Measurements from ENCODE around the gene SCUBE1.

SCUBE1 gene

GRCh38 chr22:43155789-43156188 lies 187.4 kb downstream of the SCUBE1 start:
- DNase-seq (ENCODE audit: low spot score), result no peak

- no peak for DNase-seq (ENCODE audit: low spot score)
Measured at GRCh38 chr22:43154887-43155536, 188.2 kb downstream of the SCUBE1 start.

- no peak for DNase-seq (ENCODE audit: low spot score)
Measured at GRCh38 chr22:43153899-43154298, 189.3 kb downstream of the SCUBE1 start.

GRCh38 chr22:43152357-43153071 lies 190.7 kb downstream of the SCUBE1 start:
- DNase-seq (ENCODE audit: low spot score), result peak; percentile 67

GRCh38 chr22:43152003-43152356 lies 191.2 kb downstream of the SCUBE1 start:
- no peak for DNase-seq (ENCODE audit: low spot score)

GRCh38 chr22:43151251-43152002 lies 191.7 kb downstream of the SCUBE1 start, which contains the start of gene TSPO:
Gene TSPO, plus strand, starts transcription at chr22:43151559. Its CDS starts 7,680 bp downstream, at chr22:43159239.
- peak; percentile 83 for DNase-seq (ENCODE audit: low spot score)

GRCh38 chr22:43150731-43151206 lies 192.4 kb downstream of the SCUBE1 start:
- DNase-seq (ENCODE audit: low spot score), result no peak

- DNase-seq (ENCODE audit: low spot score), result no peak
Measured at GRCh38 chr22:43148581-43148980, 194.6 kb downstream of the SCUBE1 start.

GRCh38 chr22:43147821-43148220 lies 195.4 kb downstream of the SCUBE1 start:
- no peak for DNase-seq (ENCODE audit: low spot score)

All from germinal center (tissue), 1 donor.